ENCODE results near the gene TSPEAR. TPM values are rescaled to one million over a fixed set of nuclear protein-coding genes. Genes with fewer than 3 reads are reported as not detected.
A peak's percentile ranks its signal among the peaks of the same experiment; 100 is the strongest.
"Not testable (repeated sequence)": the region's sequence is repeated elsewhere in the genome, so short reads cannot be mapped to it uniquely, and the experiment has no call there.

Gene TSPEAR
- total RNA-seq, 1 experiment from 2014 or later, result not detected

DNA sequence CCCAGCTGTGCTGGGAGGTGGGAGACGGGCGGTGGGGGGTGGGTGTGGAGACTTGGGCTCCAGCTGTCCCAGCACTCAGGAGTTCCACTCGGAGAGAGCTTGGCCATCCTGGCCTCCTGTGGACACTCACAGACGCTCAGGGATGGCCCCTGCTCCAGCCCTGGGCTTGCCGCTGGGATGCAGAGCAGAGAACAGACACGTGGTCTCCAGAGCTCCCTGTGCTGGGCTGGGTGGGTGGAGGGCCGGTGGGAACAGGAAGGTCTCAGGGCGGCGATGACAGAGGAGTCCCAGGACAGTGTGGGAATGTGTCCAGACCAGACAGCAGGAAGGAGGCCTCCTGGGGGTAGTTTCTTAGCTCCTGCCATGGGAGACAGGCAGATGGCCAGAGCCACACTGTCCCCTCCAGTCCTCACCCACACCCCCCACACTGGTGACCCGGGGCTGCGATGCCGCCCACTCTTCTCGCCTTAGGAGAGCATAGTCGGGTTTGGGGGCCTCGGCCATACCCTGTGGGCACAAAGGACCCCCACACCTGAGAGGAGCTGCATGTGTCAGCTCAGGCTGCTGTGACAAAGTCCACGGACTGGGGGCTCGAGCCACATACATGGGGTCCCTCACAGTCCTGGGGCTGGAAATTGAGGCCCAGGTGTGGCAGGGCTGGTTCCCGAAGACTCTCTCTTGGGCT is 82.5 kb downstream of the TSPEAR start:
- in situ Hi-C loops (cut with HindIII; ENCODE audit: low pct_unique_long_range_greater_than_20kb, low sequenced_read_pairs), result no loop called here
- no peak for DNase-seq (ENCODE audit: low read depth, low spot score)

DNA sequence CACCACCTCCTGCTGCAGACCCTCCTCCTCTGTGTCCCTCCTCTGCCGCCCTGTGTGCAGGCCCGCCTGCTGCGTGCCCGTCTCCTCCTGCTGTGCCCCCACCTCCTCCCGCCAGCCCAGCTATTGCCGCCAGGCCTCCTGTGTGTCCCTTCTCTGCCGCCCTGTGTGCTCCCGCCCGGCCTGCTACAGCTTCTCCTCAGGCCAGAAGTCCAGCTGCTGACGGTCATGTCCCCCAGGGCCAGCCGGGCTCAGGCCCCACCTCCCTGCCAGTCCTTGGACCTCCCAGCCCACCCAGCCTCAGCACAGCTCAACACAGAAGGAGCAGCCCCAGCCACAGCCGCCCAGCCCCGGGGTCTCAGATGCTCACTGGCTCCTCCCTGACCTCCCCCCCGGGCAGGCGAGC is 83.5 kb downstream of the TSPEAR start:
- in situ Hi-C loops (cut with HindIII; ENCODE audit: low pct_unique_long_range_greater_than_20kb, low sequenced_read_pairs); DNase-seq (ENCODE audit: low read depth, low spot score): not testable (repeated sequence)

DNA sequence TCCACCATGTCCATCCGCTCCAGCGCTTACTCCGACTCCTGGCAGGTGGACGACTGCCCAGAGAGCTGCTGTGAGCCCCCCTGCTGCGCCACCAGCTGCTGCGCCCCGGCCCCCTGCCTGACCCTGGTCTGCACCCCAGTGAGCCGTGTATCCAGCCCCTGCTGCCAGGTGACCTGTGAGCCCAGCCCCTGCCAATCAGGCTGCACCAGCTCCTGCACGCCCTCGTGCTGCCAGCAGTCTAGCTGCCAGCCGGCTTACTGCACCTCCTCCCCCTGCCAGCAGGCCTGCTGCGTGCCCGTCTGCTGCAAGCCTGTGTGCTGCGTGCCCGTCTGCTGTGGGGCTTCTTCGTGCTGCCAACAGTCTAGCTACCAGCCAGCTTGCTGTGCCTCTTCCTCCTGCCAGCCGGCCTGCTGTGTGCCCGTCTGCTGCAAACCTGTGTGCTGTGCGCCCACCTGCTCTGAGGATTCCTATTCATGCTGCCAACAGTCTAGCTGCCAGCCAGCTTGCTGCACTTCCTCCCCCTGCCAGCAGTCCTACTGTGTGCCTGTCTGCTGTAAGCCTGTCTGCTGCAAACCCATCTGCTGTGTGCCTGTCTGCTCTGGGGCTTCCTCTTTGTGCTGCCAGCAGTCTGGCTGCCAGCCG is 84.1 kb downstream of the TSPEAR start:
- in situ Hi-C loops (cut with HindIII; ENCODE audit: low pct_unique_long_range_greater_than_20kb, low sequenced_read_pairs); DNase-seq (ENCODE audit: low read depth, low spot score): not testable (repeated sequence)

DNA sequence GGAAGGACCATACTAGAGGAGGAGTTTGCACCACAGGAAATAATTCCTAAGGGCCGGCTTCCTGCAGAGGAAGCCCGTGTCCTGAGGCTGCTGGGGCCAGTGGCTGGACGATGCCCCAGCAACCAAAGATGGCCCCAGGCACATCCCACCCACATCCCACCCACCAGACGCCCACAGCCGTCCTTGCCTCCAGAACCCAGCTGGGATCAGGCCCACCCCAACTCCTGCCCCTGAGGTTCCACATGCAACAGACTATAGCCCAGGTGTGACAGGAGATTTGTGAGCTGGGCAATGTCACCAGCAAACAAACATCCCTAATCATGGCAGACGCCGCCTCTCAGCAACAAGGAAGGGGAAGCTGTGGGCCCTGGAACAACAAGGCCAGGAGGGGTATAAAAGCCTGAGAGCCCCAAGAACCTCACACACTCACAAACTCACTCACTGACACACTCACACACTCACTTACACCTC is 84.7 kb downstream of the TSPEAR start, which contains the start of gene KRTAP10-9:
Gene KRTAP10-9, plus strand, starts transcription at position 421 of the 471 bp plus-strand sequence. CDS start 79 bp downstream, outside the sequence.
- in situ Hi-C loops (cut with HindIII; ENCODE audit: low pct_unique_long_range_greater_than_20kb, low sequenced_read_pairs), result no loop called here
- no peak for DNase-seq (ENCODE audit: low read depth, low spot score)

DNA sequence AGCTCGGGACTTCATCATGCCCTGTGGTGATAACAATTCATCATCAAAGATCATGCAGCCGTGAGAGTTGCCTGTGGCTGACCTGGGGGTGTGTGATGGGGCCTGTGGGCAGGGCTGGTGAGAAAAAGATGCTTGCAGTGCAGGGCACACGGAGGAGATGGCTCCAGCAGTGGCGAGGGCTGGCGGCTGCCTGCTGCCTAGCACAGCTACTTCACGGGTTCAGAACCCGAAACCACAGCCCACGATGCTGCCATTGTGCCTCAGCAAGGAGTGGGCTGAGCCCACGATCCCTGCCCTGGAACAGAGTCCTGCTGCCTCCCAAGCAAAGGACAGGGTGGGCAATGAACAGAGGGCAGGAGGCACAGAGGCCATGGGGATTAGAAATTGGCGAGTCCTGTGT is 85.1 kb downstream of the TSPEAR start:
- in situ Hi-C loops (cut with HindIII; ENCODE audit: low pct_unique_long_range_greater_than_20kb, low sequenced_read_pairs), result no loop called here
- no peak for DNase-seq (ENCODE audit: low read depth, low spot score)

DNA sequence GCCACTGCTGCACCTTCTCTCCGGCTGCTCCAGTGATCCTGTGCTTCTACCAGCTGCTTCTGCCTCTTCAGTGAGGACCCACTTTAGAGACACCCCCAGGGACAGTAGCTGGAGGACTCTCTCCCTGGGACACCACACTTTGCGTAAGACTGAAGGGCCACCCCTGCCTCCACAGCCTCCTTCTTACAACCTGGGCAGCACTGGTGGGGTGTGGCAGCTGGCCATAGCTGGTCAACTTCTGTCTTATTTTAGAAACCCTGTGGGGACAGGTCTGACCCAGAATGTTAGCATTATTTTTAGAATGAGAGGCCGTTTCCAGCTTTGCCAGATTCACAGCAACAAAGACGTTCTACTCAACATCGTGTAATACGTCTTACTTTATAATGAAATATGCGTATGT is 85.6 kb downstream of the TSPEAR start:
- in situ Hi-C loops (cut with HindIII; ENCODE audit: low pct_unique_long_range_greater_than_20kb, low sequenced_read_pairs), result no loop called here
- no peak for DNase-seq (ENCODE audit: low read depth, low spot score)

DNA sequence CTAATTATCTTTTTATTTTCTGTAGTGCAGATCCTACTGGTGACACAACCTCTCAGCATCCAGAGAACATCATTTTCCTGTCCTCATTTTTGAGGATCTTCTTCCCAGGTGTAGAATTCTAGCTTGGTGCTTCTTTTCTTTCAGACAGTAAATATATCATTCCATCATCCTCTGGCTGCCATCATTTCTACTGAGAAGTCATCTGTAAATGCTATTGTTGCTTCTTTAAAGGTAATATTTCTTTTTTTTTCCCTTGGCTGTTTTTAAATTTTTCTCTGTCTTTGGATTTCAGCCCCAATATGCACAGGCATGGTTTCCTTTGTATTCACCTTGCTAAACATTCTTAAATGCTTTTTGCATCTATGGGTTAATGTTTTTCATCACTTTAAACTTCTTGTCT is 87.8 kb downstream of the TSPEAR start:
- in situ Hi-C loops (cut with HindIII; ENCODE audit: low pct_unique_long_range_greater_than_20kb, low sequenced_read_pairs), result no loop called here
- no peak for DNase-seq (ENCODE audit: low read depth, low spot score)

DNA sequence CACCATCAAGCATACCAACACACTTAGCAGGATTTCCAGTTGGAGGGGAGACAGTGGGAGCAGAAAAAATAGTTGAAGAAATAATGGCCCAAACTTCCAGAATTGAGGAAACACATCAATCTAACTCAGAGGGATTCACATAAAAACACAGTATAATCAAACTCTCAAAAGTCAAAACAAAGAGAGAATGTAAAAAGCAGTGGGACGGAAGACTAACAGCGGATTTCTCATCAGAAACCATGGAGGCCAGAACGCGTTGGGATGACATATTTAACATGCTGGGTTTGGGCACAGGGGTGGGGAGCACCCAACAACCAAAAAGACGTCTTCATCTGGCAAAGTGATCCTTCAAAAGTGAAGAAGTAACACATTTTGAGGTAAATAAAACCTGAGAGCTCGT is 91.5 kb downstream of the TSPEAR start:
- in situ Hi-C loops (cut with HindIII; ENCODE audit: low pct_unique_long_range_greater_than_20kb, low sequenced_read_pairs), result no loop called here
- DNase-seq (ENCODE audit: low read depth, low spot score), result no peak

DNA sequence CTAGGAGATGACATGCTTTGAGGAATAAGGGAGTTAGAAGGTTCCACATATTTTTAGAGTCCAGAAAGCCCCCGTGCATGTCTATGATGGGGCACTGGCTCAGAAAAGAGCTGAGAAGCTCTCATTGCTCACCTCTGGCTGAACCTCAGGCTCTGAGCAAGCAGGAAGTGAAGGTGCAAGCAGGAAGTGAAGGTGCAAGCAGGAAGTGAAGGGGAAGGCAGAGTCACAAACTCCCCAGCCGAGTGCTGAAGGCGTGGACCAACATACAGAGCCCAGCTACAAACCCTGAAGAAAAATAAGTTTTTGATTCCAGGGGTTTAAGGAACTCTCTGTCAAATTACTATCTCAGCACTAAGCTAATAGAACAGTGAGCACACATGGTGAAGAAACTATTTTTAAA is 92.5 kb downstream of the TSPEAR start:
- in situ Hi-C loops (cut with HindIII; ENCODE audit: low pct_unique_long_range_greater_than_20kb, low sequenced_read_pairs), result no loop called here
- DNase-seq (ENCODE audit: low read depth, low spot score), result no peak

DNA sequence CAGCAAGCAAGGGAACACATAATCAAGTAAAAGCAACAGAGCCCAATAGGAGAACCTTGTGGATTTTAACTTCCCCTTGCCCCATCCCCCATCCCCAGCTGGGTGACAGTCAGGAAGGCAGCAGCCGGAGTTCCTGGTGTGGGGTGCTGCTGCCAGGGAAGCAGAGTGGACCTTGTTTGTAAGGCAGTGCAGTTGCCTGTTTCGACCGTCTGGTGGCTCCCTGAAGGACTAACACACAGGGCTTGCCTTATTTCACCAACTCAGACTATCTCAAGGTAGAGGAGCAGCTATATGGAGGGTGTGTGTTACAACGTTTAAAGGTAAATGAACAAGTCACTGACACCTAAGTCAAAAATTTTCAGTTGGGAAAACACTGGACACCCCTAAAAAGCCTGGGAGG is 92.9 kb downstream of the TSPEAR start:
- peak; percentile 41 for DNase-seq (ENCODE audit: low read depth, low spot score)
- in situ Hi-C loops (cut with HindIII; ENCODE audit: low pct_unique_long_range_greater_than_20kb, low sequenced_read_pairs), result no loop called here

DNA sequence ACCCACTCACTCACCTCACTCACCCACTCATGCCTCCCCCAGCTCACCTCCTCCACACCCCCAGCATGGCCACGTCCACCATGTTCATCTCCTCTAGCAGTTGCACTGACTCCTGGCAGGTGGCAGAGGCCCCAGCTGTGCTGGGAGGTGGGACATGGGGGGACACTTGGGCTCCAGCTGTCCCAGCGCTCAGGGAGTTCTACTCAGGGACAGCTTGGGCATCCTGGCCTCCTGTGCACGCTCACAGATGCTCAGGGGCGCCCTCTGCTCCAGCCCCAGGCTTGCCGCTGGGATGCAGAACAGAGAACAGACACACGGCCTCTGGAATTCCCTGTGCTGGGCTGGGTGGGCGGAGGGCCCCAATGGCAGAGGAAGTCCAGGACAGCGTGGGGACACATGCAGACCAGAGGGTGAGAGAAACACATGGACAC is 94.3 kb downstream of the TSPEAR start:
- in situ Hi-C loops (cut with HindIII; ENCODE audit: low pct_unique_long_range_greater_than_20kb, low sequenced_read_pairs), result no loop called here

DNA sequence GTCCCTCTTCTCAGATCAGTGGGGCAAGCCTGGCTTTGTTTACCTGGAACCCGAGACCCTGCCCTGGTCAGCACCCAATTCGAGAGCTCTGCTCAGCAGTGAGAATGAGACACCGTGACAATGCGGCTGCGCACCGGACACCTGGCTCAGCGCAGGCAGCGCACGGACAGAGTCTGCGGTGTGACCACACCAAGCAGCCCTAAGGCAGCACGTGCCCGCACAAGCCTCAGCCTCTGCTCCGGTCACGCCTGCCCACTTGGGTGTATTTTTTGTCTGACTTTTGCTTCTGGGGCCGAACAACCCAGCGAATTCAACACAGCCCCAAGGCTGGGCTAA is 94.8 kb downstream of the TSPEAR start:
- in situ Hi-C loops (cut with HindIII; ENCODE audit: low pct_unique_long_range_greater_than_20kb, low sequenced_read_pairs), result no loop called here
- no peak for DNase-seq (ENCODE audit: low read depth, low spot score)

More for the DNA sequence above, 94.3 kb downstream of the TSPEAR start:
- DNase-seq (ENCODE audit: low read depth, low spot score), result no peak

DNA sequence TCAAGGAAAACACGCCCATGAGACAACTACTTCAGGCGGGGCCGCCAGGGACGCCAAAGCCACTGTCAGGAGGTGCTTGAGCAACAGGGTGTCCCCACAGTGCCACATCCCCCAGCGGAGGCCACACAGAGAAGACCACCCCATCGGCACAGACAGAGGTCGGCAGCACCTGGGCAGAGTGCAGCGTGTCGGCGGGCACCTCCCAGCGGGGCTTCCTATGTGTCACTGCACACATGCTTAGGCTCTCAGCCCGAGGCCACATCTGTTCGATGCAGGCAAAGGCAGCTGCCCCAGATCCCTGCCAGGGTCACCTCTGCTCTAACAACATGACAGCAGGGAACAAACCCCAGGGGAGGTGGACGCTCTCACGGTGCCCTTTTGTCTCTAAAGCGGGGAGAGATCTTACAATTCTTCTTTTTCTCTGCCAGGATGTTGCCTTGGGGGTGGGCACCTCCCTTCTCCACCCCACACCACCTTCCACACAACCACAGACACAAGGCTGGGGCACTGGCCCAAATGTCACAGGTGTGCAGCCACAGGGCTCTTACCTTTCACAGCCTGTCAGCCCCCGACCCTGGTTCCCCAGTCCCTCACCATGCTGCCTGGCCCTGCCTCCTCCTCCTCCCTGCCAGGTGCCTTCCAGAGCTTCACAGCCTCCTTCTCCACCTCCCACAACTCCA is 95.3 kb downstream of the TSPEAR start:
- in situ Hi-C loops (cut with HindIII; ENCODE audit: low pct_unique_long_range_greater_than_20kb, low sequenced_read_pairs), result no loop called here
- no peak for DNase-seq (ENCODE audit: low read depth, low spot score)

DNA sequence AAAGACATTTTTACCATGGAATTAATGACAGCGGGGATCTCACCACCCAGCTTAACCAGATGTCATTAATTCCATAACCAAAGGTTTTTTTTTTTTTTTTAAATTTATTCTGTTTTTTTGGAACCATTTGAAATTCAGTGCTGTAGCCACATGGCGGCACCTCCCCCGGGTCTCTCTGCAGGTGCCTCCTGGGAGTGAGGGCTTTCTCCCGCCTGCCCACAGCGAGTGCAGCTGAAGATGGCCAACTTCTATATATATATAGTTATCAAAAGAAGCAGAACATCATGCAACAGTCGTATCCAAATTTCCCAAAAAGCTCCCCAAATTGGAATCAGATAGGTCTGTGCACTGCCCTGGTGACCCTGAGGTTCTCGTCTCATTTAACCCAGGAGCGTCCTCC is 95.9 kb downstream of the TSPEAR start:
- in situ Hi-C loops (cut with HindIII; ENCODE audit: low pct_unique_long_range_greater_than_20kb, low sequenced_read_pairs), result no loop called here
- DNase-seq (ENCODE audit: low read depth, low spot score), result no peak

DNA sequence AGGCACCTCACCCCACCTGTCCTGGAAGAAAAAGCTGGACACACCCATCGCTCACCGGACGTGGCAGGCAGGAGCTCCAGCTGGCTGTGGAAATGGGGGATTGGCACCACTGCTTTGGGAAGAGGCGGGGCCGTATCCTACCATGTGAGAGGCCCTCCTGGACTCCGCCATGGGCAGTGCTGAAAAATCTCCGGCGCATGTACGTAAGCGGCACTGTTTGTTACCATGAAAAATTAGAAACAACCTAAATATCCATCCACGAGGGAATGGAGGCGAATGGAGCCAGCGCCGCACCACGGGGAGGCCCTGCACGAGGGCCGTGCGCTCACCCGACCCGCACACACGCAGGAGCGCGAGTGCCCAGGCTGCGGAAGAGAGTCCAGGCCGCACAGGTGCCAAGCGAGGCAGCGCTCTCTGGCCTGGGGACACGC is 96.4 kb downstream of the TSPEAR start:
- in situ Hi-C loops (cut with HindIII; ENCODE audit: low pct_unique_long_range_greater_than_20kb, low sequenced_read_pairs), result no loop called here
- DNase-seq (ENCODE audit: low read depth, low spot score), result no peak

DNA sequence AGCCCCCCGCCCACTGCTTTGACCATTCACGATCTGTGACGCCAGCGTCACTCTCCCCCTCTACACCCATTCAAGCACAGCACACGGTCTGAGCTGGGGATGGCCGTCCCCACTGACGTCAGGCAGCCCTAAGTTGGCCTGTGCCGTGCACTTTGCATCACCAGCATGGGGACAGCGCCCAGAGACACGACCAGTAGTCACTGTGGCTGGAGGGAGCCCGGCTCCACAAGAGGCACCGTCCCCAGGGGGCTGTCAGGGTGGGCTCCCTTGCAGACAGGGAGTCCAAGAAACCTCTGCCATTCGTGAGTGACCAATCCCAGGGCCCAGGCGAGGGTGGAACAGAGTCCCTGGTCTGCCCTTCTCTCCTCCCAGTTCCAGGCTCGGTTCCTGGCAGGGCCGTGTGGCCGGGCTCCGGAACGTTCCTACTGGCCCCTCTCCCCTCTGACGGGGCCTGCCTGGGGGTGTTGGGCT is 97.2 kb downstream of the TSPEAR start:
- no peak for DNase-seq (ENCODE audit: low read depth, low spot score)
- in situ Hi-C loops (cut with HindIII; ENCODE audit: low pct_unique_long_range_greater_than_20kb, low sequenced_read_pairs), result no loop called here

DNA sequence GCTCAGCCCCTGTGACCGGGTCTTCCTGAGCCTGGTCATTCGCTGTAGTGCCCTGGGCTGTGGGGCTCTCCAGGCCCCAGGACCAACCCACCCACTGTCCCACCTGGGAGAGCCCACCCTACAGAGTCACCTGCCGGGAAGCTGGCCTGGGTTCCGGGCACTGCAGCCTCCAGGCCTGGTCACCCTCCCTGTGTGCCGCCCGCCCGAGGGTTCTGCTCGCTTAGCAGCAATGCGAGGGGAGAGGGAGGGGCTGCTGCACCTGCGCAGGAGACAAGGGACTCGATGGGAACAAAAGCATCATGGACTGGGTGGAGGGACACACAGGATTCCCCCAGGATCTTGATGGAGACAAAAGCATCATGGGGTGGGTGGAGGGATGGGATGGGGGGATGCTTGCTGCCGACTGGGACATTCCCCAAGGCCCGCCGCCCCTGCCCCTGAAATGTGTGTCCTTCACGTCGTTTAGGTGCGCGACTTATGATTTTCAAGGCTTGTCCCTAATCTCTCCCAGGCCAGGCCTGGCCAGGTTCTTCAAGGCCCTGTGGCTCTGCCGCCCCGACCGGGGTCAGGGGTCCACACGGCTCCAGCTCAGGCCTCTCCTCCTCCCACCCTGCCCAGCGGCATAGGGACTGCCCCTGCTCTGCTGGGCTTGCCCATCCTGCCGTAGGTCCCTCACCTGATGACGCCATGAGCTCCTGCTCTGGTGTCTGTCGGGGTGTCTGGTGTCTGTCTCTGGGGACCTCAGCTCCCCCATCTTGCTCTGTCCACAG is 97.8 kb downstream of the TSPEAR start:
- in situ Hi-C loops (cut with HindIII; ENCODE audit: low pct_unique_long_range_greater_than_20kb, low sequenced_read_pairs), result no loop called here
- no peak for DNase-seq (ENCODE audit: low read depth, low spot score)

DNA sequence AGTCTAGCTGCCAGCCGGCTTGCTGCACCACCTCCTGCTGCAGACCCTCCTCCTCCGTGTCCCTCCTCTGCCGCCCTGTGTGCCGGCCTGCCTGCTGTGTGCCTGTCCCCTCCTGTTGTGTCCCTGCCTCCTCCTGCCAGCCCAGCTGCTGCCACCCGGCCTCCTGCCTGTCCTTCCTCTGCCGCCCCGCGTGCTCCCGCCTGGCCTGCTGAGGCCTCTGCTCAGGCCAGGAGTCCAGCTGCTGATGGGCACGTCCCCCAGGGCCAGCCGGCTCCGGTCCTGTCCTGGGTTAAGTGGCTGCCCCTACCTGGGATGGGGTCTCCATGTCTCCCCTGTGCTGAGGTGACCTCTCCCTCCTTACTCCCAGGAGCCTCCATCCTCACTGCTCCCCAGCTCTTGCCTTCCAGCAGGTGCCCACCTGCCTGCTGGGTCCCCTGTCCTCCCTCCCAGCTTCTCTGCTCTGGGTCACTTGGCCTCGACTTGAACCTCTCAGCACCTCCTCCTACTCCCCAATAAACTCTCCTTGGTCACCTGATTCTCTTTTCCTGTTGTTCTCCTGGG is 98.6 kb downstream of the TSPEAR start:
- DNase-seq (ENCODE audit: low read depth, low spot score), result no peak
- in situ Hi-C loops (cut with HindIII; ENCODE audit: low pct_unique_long_range_greater_than_20kb, low sequenced_read_pairs), result no loop called here
